H1 (cell line): ENCODE results near the gene GRK6. TPM values are rescaled to one million over a fixed set of nuclear protein-coding genes. Genes with fewer than 3 reads are reported as not detected.

Source experiments
- CTCF ChIA-PET: fragments of 300-600 bp; sonication (Branson Sonifier 250); formaldehyde crosslinking; loops from one replicate; lab custom pipeline; 2021; ENCODE audit not compliant: partially characterized antibody; lab: Charles Lee
- POLR2A ChIA-PET: fragments of 300-600 bp; sonication (Branson Sonifier 250); formaldehyde crosslinking; loops from one replicate; lab custom pipeline; 2021; ENCODE audit warnings: inconsistent platforms; ENCODE audit not compliant: partially characterized antibody; lab: Charles Lee
- DNase-seq, 2 experiments: peaks; one replicate each; pipeline versions ENCODE4 v3.0.0 to v3.0.0-alpha.2; 2010 to 2022; ENCODE audit warnings: low spot score in 2 of 2, low read depth in 1 of 2, mixed read lengths in 1 of 2
- FAIRE-seq: peaks from 2 replicates; lab custom pipeline; 2011; peaks lifted over from hg19 to GRCh38; lab: Jason Lieb, UNC
- H2AFZ ChIP-seq: 2 replicates; pipeline ENCODE4 v1.8.1; 2012; ENCODE audit warnings: low read length, inconsistent platforms
- H2AK5ac ChIP-seq: 2 replicates; pipeline ENCODE4 v1.6.1; 2013; ENCODE audit warnings: low read depth, low read length
- H2BK120ac ChIP-seq: replicated peaks from 2 replicates; pipeline ENCODE3; 2013; ENCODE audit warnings: low read depth, low read length, inconsistent platforms
- H2BK12ac ChIP-seq: 2 replicates; pipeline ENCODE4 v1.6.1; 2013; ENCODE audit warnings: low read depth, low read length
- H2BK15ac ChIP-seq: 2 replicates; pipeline ENCODE4 v1.6.1; 2013; ENCODE audit warnings: low read length
- H2BK20ac ChIP-seq: 2 replicates; pipeline ENCODE4 v1.6.1; 2013; ENCODE audit warnings: low read length
- H2BK5ac ChIP-seq: 2 replicates; pipeline ENCODE4 v1.6.1; 2013; ENCODE audit warnings: low read depth, low read length
- H3K14ac ChIP-seq: 2 replicates; pipeline ENCODE4 v1.6.1; 2013; ENCODE audit warnings: inconsistent platforms; ENCODE audit not compliant: insufficient read length
- H3K18ac ChIP-seq: 2 replicates; pipeline ENCODE4 v1.6.1; 2013; ENCODE audit warnings: low read length; ENCODE audit errors: extremely low read depth
- H3K23ac ChIP-seq: 2 replicates; pipeline ENCODE4 v1.6.1; 2013; ENCODE audit warnings: inconsistent platforms; ENCODE audit not compliant: insufficient read length
- H3K23me2 ChIP-seq: 2 replicates; pipeline ENCODE4 v1.6.1; 2013; ENCODE audit warnings: low read depth, low read length
- H3K27ac ChIP-seq: 2 replicates; pipeline ENCODE4 v1.6.1; 2011; ENCODE audit warnings: low read depth, low read length, inconsistent platforms
- H3K27me3 ChIP-seq, 4 experiments: replicated peaks in 1 of 4; 1 replicate in 1 of 4; 2 replicates in 3 of 4; pipeline versions ENCODE4 v1.6.1 to v1.8.1; 2011 to 2013; ENCODE audit warnings: low read length in 3 of 4, mild to moderate bottlenecking in 3 of 4, inconsistent platforms in 2 of 4, mixed read lengths in 2 of 4, moderate library complexity in 1 of 4; ENCODE audit not compliant: control insufficient read depth in 3 of 4, insufficient read depth in 3 of 4; ENCODE audit errors: extremely low read depth in 1 of 4
- H3K36me3 ChIP-seq, 4 experiments: 2 replicates each; pipeline versions ENCODE4 v1.6.1 to v1.8.1; 2011 to 2013; ENCODE audit warnings: mild to moderate bottlenecking in 4 of 4, low read length in 3 of 4, moderate library complexity in 2 of 4, control low read depth in 1 of 4, inconsistent platforms in 1 of 4; ENCODE audit not compliant: insufficient read depth in 4 of 4, control insufficient read depth in 2 of 4
- H3K4ac ChIP-seq: replicated peaks from 2 replicates; pipeline ENCODE3; 2013; ENCODE audit warnings: low read length, low read depth, mixed read lengths, inconsistent platforms; ENCODE audit not compliant: insufficient read length
- H3K4me1 ChIP-seq, 4 experiments: replicated peaks in 1 of 4; 1 replicate in 1 of 4; 2 replicates in 3 of 4; pipeline versions ENCODE4 v1.6.1 to v1.8.1; 2011 to 2013; ENCODE audit warnings: low read length in 3 of 4, inconsistent platforms in 2 of 4, mixed read lengths in 1 of 4; ENCODE audit not compliant: insufficient read depth in 4 of 4, control insufficient read depth in 3 of 4
- H3K4me2 ChIP-seq, 2 experiments: 2 replicates each; pipeline versions ENCODE4 v1.6.1 to v1.8.1; 2011 to 2013; ENCODE audit warnings: low read depth in 2 of 2, low read length in 2 of 2, control low read depth in 1 of 2, inconsistent platforms in 1 of 2, mild to moderate bottlenecking in 1 of 2; ENCODE audit not compliant: insufficient read depth in 1 of 2
- H3K4me3 ChIP-seq, 4 experiments: fragments of 200-600, 300-600 bp in 1 of 4; sonication (generic), shearing (Covaris generic), sonication (Bioruptor Twin) in 1 of 4; 2 replicates each; pipeline versions ENCODE4 v1.5.1 to v1.8.1; 2011 to 2016; ENCODE audit warnings: low read length in 4 of 4, low read depth in 3 of 4, control low read depth in 2 of 4, inconsistent platforms in 2 of 4, mild to moderate bottlenecking in 2 of 4, mixed read lengths in 1 of 4, moderate library complexity in 1 of 4; ENCODE audit not compliant: insufficient read depth in 2 of 4; ENCODE audit errors: extremely low read depth in 1 of 4
- H3K56ac ChIP-seq: replicated peaks from 2 replicates; pipeline ENCODE3; 2013; ENCODE audit warnings: low read depth, mild to moderate bottlenecking, mixed read lengths, low read length, inconsistent platforms; ENCODE audit not compliant: insufficient read length
- H3K79me1 ChIP-seq: 2 replicates; pipeline ENCODE4 v1.6.1; 2013; ENCODE audit warnings: low read depth, low read length, control low read depth
- H3K79me2 ChIP-seq, 2 experiments: 2 replicates each; pipeline versions ENCODE4 v1.6.1 to v1.8.1; 2012 to 2013; ENCODE audit warnings: low read length in 2 of 2, mild to moderate bottlenecking in 2 of 2, inconsistent platforms in 1 of 2; ENCODE audit not compliant: insufficient read depth in 2 of 2, control insufficient read depth in 1 of 2
- H3K9ac ChIP-seq, 4 experiments: replicated peaks in 1 of 4; 1 replicate in 1 of 4; 2 replicates in 3 of 4; pipeline versions ENCODE4 v1.6.1 to v1.8.1; 2011 to 2013; ENCODE audit warnings: low read depth in 3 of 4, low read length in 3 of 4, control low read depth in 2 of 4, mild to moderate bottlenecking in 2 of 4, moderate library complexity in 2 of 4, inconsistent platforms in 1 of 4; ENCODE audit errors: extremely low read depth in 1 of 4
- H3K9me3 ChIP-seq, 2 experiments: 2 replicates each; pipeline versions ENCODE4 v1.6.1 to v1.8.1; 2012 to 2013; ENCODE audit warnings: mild to moderate bottlenecking in 2 of 2, moderate library complexity in 2 of 2, control low read depth in 1 of 2, inconsistent platforms in 1 of 2, low read depth in 1 of 2, low read length in 1 of 2, mixed read lengths in 1 of 2; ENCODE audit not compliant: insufficient read depth in 2 of 2
- H4K20me1 ChIP-seq, 2 experiments: replicated peaks in 1 of 2; 2 replicates each; pipeline versions ENCODE3 to v1.8.1; 2011 to 2013; ENCODE audit warnings: inconsistent platforms in 2 of 2, low read length in 2 of 2, mild to moderate bottlenecking in 1 of 2; ENCODE audit not compliant: insufficient read depth in 2 of 2, control insufficient read depth in 1 of 2
- H4K5ac ChIP-seq: 2 replicates; pipeline ENCODE4 v1.6.1; 2013; ENCODE audit warnings: low read length, low read depth, mixed read lengths, inconsistent platforms; ENCODE audit not compliant: insufficient read length
- H4K8ac ChIP-seq: 2 replicates; pipeline ENCODE4 v1.8.0; 2013; ENCODE audit warnings: mild to moderate bottlenecking, moderate library complexity, low read length, inconsistent platforms; ENCODE audit not compliant: insufficient read depth; ENCODE audit errors: extremely low read depth
- H4K91ac ChIP-seq: replicated peaks from 2 replicates; pipeline ENCODE3; 2013; ENCODE audit warnings: low read length, mixed read lengths, inconsistent platforms; ENCODE audit not compliant: insufficient read length
- BACH1 ChIP-seq: IDR thresholded peaks from 2 replicates; pipeline ENCODE4 v1.6.1; 2012; ENCODE audit warnings: low read length, improper control_type of control experiment
- MAFK ChIP-seq: IDR thresholded peaks from 2 replicates; pipeline ENCODE4 v1.6.1; 2012; ENCODE audit warnings: low read depth, mild to moderate bottlenecking, improper control_type of control experiment, low read length
- WGBS, 2 experiments: shearing (Covaris generic) in 1 of 2; methylation state at CpG; one replicate each; pipeline versions ENCODE4 v1.1.6 to v1.1.7; 2013 to 2015; ENCODE audit warnings: low lambda C conversion rate in 2 of 2, mixed read lengths in 2 of 2, inconsistent platforms in 1 of 2, low coverage in 1 of 2, missing lambda C conversion rate in 1 of 2; ENCODE audit not compliant: insufficient replicate concordance in 2 of 2, insufficient coverage in 1 of 2, insufficient read length in 1 of 2; ENCODE audit errors: extremely low coverage in 1 of 2, missing lambda C conversion rate in 1 of 2; 5-methylcytosine and 5-hydroxymethylcytosine counted together
- polyA plus RNA-seq, 7 experiments: library from polyadenylated mRNA; depleted of rRNA in 3 of 7; stranded (reverse) in 5 of 7; unstranded in 2 of 7; fragments of >200 nt in 5 of 7; fragments of 200-250 nt in 2 of 7; gene quantifications; 1 replicate in 5 of 7; 2 replicates in 1 of 7; 4 replicates in 1 of 7; pipeline versions ENCODE4 v1.2.1 to v1.2.3, GENCODE V29; 2011 to 2013; ENCODE audit warnings: missing spikeins in 2 of 7, mixed read lengths in 2 of 7
- total RNA-seq: library from RNA; stranded (reverse); fragmentation: NEBNext Ultra II Directional; extraction: Animal tissue kit (Norgen Biotek cat#: 25700); gene quantifications from 2 replicates; pipeline ENCODE4 v1.2.1, GENCODE V29; 2021

The GRK6 gene
- total and polyA plus RNA-seq, 2 of the 8 experiments (the other 6 are each of a cell fraction or from before 2014, with no cell fraction given) = 31.8 to 57.8 TPM

GRCh38 chr5:177430140-177430951, 3.9 kb downstream of the GRK6 start:
- Histone ChIP-seq H3K79me2 (peaks cover 0 to 26% of the 10 kb centered on the region in 2 experiments; a peak in 2 of 4 replicates), H4K20me1 (peaks cover 15 to 24% of the 10 kb centered on the region in 2 experiments), H3K4me2 (no peak overlapping the region), H2BK12ac (no peak overlapping the region), H2BK5ac (0 out of 2 replicates have a peak overlapping the region, but pooled peaks have one; percentile 8), H3K36me3 (peaks cover 7 to 36% (median 24%) of the 10 kb centered on the region in 4 experiments; a peak in 6 of 8 replicates), H3K4me3 (no peak overlapping the region), H2AFZ (no peak overlapping the region), H3K56ac (no peak overlapping the region), H3K9me3 (no peaks in the 10 kb centered on the region), H3K4ac (no peak overlapping the region), H2AK5ac (no peak overlapping the region), H3K27ac (no peak overlapping the region), H3K18ac (no peak overlapping the region), H3K79me1 (peaks cover 16% of the 10 kb centered on the region), H3K4me1 (peaks cover 3 to 14% (median 9%) of the 10 kb centered on the region in 4 experiments; a peak in 6 of 7 replicates), H3K27me3 (no peaks in the 10 kb centered on the region)
- CTCF ChIA-PET = interaction anchor here (0.6 to 5.9 kb wide), 10 partner anchors 21 to 123 kb away, joined by 3 to 34 read pairs (median 4); partner anchors contain the start of gene F12
- 87% methylated on average over 25 of the region's 26 CpGs; no CpG with 5 or more reads in 1 of the 2 experiments for WGBS, 2 experiments
- POLR2A ChIA-PET = interaction anchor here (0.7 to 24.2 kb wide), 8 partner anchors 9 to 121 kb away, joined by 3 to 460 read pairs (median 4); partner anchors contain the start of gene PRR7
- TF ChIP-seq BACH1 (no peak), MAFK (no peak)
- TF ChIP-seq, all 59 proteins: peak for 0
- DNase-seq = no peak
- Histone ChIP-seq H4K8ac (no peak overlapping the region), H4K91ac (no peak overlapping the region), H4K5ac (no peak overlapping the region), H3K23ac (no peak overlapping the region), H3K23me2 (peaks cover 8% of the 10 kb centered on the region), H2BK120ac (no peak overlapping the region), H2BK15ac (no peak overlapping the region), H3K14ac (no peak overlapping the region), H2BK20ac (no peak overlapping the region), H3K9ac (no peak overlapping the region)
- no peak for FAIRE-seq
